ENCODE results near the gene PRR7.

PRR7 gene

GRCh38 chr5:177454397-177455035 is 7.9 kb downstream of the PRR7 start:
- peak; percentile 70 for DNase-seq

- peak; percentile 70 for DNase-seq
These were observed 8.5 kb downstream of the PRR7 start for GRCh38 chr5:177455036-177455660.

GRCh38 chr5:177455661-177456590 is 9.3 kb downstream of the PRR7 start:
- DNase-seq: peak; percentile 65

- no peak for DNase-seq
These were observed 10.0 kb downstream of the PRR7 start for GRCh38 chr5:177456591-177456964.

GRCh38 chr5:177456976-177457851 is 10.6 kb downstream of the PRR7 start:
- peak; percentile 97 for DNase-seq

GRCh38 chr5:177457852-177458681 is 11.5 kb downstream of the PRR7 start:
- DNase-seq: no peak

- DNase-seq: no peak
These were observed 12.3 kb downstream of the PRR7 start for GRCh38 chr5:177458912-177459350.

- DNase-seq: no peak
These were observed 12.7 kb downstream of the PRR7 start for GRCh38 chr5:177459357-177459756.

GRCh38 chr5:177459819-177460628 is 13.4 kb downstream of the PRR7 start:
- no peak for DNase-seq

- no peak for DNase-seq
These were observed 15.5 kb downstream of the PRR7 start for GRCh38 chr5:177462021-177462670.

- DNase-seq: no peak
These were observed 18.4 kb downstream of the PRR7 start for GRCh38 chr5:177465044-177465443.

- no peak for DNase-seq
These were observed 20.2 kb downstream of the PRR7 start for GRCh38 chr5:177466861-177467260.

- no peak for DNase-seq
These were observed 20.8 kb downstream of the PRR7 start for GRCh38 chr5:177467436-177467835.

GRCh38 chr5:177468329-177468684 is 21.7 kb downstream of the PRR7 start:
- no peak for DNase-seq

GRCh38 chr5:177468685-177469628 is 22.3 kb downstream of the PRR7 start:
- DNase-seq: no peak

GRCh38 chr5:177469750-177470525 is 23.3 kb downstream of the PRR7 start:
- no peak for DNase-seq

- DNase-seq: no peak
These were observed 24.3 kb downstream of the PRR7 start for GRCh38 chr5:177470759-177471536.

Data from DMS 273 treated with DMSO at 0.1 percent for 48 hours (cell line).